GM12801 (cell line): Measurements from ENCODE around the gene TRAF4.

Experiments
- CTCF ChIP-seq: IDR thresholded peaks from one replicate; pipeline ENCODE4 v1.5.1; 2011; ENCODE audit warnings: control low read depth; ENCODE audit not compliant: insufficient read length; ENCODE audit errors: extremely low read depth

The TRAF4 gene

GRCh38 chr17:28725660-28726225 is 18.1 kb upstream of the TRAF4 start:
- no peak for TF ChIP-seq CTCF

GRCh38 chr17:28726226-28726626 is 17.6 kb upstream of the TRAF4 start, which contains the start of gene TLCD1:
Gene TLCD1, minus strand, starts transcription at chr17:28726233. Its CDS starts 136 bp downstream, at chr17:28726097.
- TF ChIP-seq CTCF, result no peak

- peak; percentile 19 for TF ChIP-seq CTCF
Measured at GRCh38 chr17:28726627-28727491, 17.0 kb upstream of the TRAF4 start.

GRCh38 chr17:28728364-28729200 is 15.2 kb upstream of the TRAF4 start, which contains the start of gene NEK8:
Gene NEK8, plus strand, starts transcription at chr17:28728788. Its CDS starts 26 bp downstream, at chr17:28728814.
- TF ChIP-seq CTCF, result no peak

GRCh38 chr17:28729950-28730330 is 13.9 kb upstream of the TRAF4 start:
- TF ChIP-seq CTCF, result no peak

- TF ChIP-seq CTCF, result no peak
Measured at GRCh38 chr17:28733346-28733745, 10.5 kb upstream of the TRAF4 start.

GRCh38 chr17:28734712-28735241 is 9.0 kb upstream of the TRAF4 start:
- TF ChIP-seq CTCF, result no peak
